OCI-LY1 (cell line): ENCODE data around the gene ZNF22.

ENCODE experiments used
- CTCF ChIP-seq: fragments of 200-600 bp; sonication (generic), shearing (Covaris generic); IDR thresholded peaks from 2 replicates; pipeline ENCODE4 v1.5.1; 2017; ENCODE audit warnings: mild to moderate bottlenecking, antibody characterized with exemption, low read length, moderate library complexity, mixed read lengths
- EZH2 ChIP-seq: fragments of 200-600 bp; sonication (generic), shearing (Covaris generic); IDR thresholded peaks from 2 replicates; pipeline ENCODE4 v1.8.0; 2017; ENCODE audit warnings: borderline replicate concordance, mixed run types, mild to moderate bottlenecking, antibody characterized with exemption, low read length, moderate library complexity, mixed read lengths

- TF ChIP-seq CTCF, result no peak
- TF ChIP-seq EZH2, result no peak
Measured at GRCh38 chr10:44982496-44982895, 18.2 kb upstream of the ZNF22 start.
